Upper lobe of left lung (tissue), 6 donors: ENCODE data around the gene TEX13B. TPM values are rescaled to one million over a fixed set of nuclear protein-coding genes. Genes with fewer than 3 reads are reported as not detected.

Experiments used
- ATAC-seq, 2 donors: fragments of 200-7000 bp; cut with Tn5 transposase; one replicate each; pipeline ENCODE4 v1.9.1; 2022; ENCODE audit warnings: mild to moderate bottlenecking in 2 of 2, moderate library complexity in 2 of 2; ENCODE audit not compliant: low FRiP score in 2 of 2
- DNase-seq, 2 donors: peaks; one replicate each; pipeline ENCODE4 v3.0.0-alpha.2; 2019 to 2020
- H3K27ac ChIP-seq, 4 donors: fragments of 200-600 bp; sonication (generic); one replicate each; pipeline ENCODE4 v1.5.1; 2016 to 2019
- H3K27me3 ChIP-seq, 4 donors: fragments of 200-600 bp; sonication (generic); one replicate each; pipeline ENCODE4 v1.5.1; 2017 to 2019
- H3K36me3 ChIP-seq, 4 donors: fragments of 200-600 bp; sonication (generic); one replicate each; pipeline ENCODE4 v1.5.1; 2016 to 2019
- H3K4me1 ChIP-seq, 4 donors: fragments of 200-600 bp; sonication (generic); one replicate each; pipeline ENCODE4 v1.5.1; 2018 to 2019
- H3K4me3 ChIP-seq, 4 donors: fragments of 200-600 bp; sonication (generic); one replicate each; pipeline ENCODE4 v1.5.1; 2017 to 2019; ENCODE audit warnings: mild to moderate bottlenecking in 2 of 4, moderate library complexity in 1 of 4
- H3K9me3 ChIP-seq, 4 donors: fragments of 200-600 bp; sonication (generic); one replicate each; pipeline ENCODE4 v1.5.1; 2018 to 2019
- EP300 ChIP-seq, 4 donors: sonication (generic); formaldehyde crosslinking; IDR thresholded peaks; one replicate each; pipeline ENCODE4 v1.5.1; 2017; ENCODE audit warnings: antibody characterized with exemption in 4 of 4, control low read depth in 2 of 4
- POLR2A ChIP-seq, 4 donors: fragments of 450-650 bp; IDR thresholded peaks; one replicate each; pipeline ENCODE4 v1.5.1; 2016 to 2017; ENCODE audit warnings: antibody characterized with exemption in 4 of 4, mild to moderate bottlenecking in 2 of 4
- POLR2AphosphoS5 ChIP-seq, 2 donors: sonication (generic); formaldehyde crosslinking; IDR thresholded peaks; one replicate each; pipeline ENCODE4 v1.5.1; 2017; ENCODE audit warnings: antibody characterized with exemption in 2 of 2
- WGBS, 2 donors: methylation state at CpG; one replicate each; pipeline ENCODE4 v1.1.5; 2017 to 2018; 5-methylcytosine and 5-hydroxymethylcytosine counted together
- total RNA-seq, 6 donors: library from RNA; depleted of rRNA in 4 of 6; stranded (reverse); fragments of >200 nt in 4 of 6; gene quantifications; one replicate each; pipeline versions ENCODE4 v1.1.0 to v1.2.1, GENCODE V29; 2016 to 2021
- TF ChIP-seq, protein P1 (sequence below), 6 experiments: fragments of 450-650 bp in 4 of 6; fragments of 200-600 bp in 2 of 6; sonication (generic) in 2 of 6; IDR thresholded peaks; one replicate each; pipeline ENCODE4 v1.5.1; 2016 to 2019; ENCODE audit warnings: antibody characterized with exemption in 6 of 6
- donor health status: DM: no; HTN: no; CAD: no; lungs with moderate emphysema.
- donor health status: DM: no; HTN: yes; CAD: no; lungs with severe emphysema.

Gene TEX13B
- total RNA-seq, 6 donors from 2014 or later: not detected

GRCh38 chrX:108018656-108019381 lies 36.6 kb upstream of the TEX13B start:
- TF ChIP-seq EP300 (IDR thresholded peaks at IDR 0.05): no peak
- TF ChIP-seq, protein P1, sequence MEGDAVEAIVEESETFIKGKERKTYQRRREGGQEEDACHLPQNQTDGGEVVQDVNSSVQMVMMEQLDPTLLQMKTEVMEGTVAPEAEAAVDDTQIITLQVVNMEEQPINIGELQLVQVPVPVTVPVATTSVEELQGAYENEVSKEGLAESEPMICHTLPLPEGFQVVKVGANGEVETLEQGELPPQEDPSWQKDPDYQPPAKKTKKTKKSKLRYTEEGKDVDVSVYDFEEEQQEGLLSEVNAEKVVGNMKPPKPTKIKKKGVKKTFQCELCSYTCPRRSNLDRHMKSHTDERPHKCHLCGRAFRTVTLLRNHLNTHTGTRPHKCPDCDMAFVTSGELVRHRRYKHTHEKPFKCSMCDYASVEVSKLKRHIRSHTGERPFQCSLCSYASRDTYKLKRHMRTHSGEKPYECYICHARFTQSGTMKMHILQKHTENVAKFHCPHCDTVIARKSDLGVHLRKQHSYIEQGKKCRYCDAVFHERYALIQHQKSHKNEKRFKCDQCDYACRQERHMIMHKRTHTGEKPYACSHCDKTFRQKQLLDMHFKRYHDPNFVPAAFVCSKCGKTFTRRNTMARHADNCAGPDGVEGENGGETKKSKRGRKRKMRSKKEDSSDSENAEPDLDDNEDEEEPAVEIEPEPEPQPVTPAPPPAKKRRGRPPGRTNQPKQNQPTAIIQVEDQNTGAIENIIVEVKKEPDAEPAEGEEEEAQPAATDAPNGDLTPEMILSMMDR (IDR thresholded peaks at IDR 0.05): no peak
- H3K27ac ChIP-seq: no peak overlapping the region

DNA sequence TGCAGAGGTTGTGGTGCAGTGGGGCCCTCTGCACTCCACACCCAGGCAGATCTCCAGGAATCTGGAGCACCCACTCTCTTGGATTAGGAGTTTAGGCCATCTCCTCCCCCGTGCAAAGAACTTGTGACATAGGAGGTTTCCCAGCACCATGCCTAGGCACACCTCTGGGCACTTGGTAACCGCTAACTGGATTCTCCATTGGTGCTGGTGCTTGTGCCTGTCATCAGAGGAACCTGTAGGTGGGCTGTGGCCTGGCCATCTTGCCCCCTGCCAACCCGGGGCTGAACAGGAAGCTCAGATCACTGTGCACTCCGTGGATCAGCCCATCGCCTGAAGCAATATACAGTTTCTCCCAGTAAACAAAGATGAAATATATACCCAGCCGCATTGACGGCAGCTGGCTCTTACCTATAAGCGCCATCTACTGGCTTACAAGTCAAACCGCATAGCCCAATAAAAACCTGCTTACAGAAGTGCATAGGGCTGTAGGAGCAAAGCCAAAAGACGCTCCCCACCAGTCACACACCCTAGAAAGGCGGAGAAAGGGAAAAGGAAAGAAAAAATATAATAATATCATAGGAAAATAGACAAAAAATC lies 19.1 kb upstream of the TEX13B start:
- H3K4me3 ChIP-seq: no peak overlapping the region
- ATAC-seq (peak in 1 of 2 donors; percentile 40), DNase-seq (no peak)
- no peaks in the 10 kb centered on the region for H3K4me1 ChIP-seq
- H3K27ac ChIP-seq: no peak overlapping the region
- H3K36me3 ChIP-seq: no peaks in the 10 kb centered on the region
- WGBS, 2 donors: 29 to 40% methylated on average over 4 to 11 of the region's 11 CpGs
- no peaks in the 10 kb centered on the region for H3K27me3 ChIP-seq
- H3K9me3 ChIP-seq: no peaks in the 10 kb centered on the region
- TF ChIP-seq EP300 (IDR thresholded peaks at IDR 0.05) (no peak), POLR2AphosphoS5 (IDR thresholded peaks at IDR 0.05) (no peak), POLR2A (IDR thresholded peaks at IDR 0.05) (no peak)
- TF ChIP-seq, protein P1 (IDR thresholded peaks at IDR 0.05): peak in 2 of 6 experiments; percentile 18 to 36

More at GRCh38 chrX:108018656-108019381, 36.6 kb upstream of the TEX13B start:
- 55 to 64% methylated on average over 2 to 4 of the region's 4 CpGs for WGBS, 2 donors
- Histone ChIP-seq H3K4me1 (no peaks in the 10 kb centered on the region), H3K4me3 (no peak overlapping the region), H3K36me3 (no peaks in the 10 kb centered on the region), H3K27me3 (no peaks in the 10 kb centered on the region), H3K9me3 (no peaks in the 10 kb centered on the region)
- ATAC-seq (no peak), DNase-seq (no peak)

DNA sequence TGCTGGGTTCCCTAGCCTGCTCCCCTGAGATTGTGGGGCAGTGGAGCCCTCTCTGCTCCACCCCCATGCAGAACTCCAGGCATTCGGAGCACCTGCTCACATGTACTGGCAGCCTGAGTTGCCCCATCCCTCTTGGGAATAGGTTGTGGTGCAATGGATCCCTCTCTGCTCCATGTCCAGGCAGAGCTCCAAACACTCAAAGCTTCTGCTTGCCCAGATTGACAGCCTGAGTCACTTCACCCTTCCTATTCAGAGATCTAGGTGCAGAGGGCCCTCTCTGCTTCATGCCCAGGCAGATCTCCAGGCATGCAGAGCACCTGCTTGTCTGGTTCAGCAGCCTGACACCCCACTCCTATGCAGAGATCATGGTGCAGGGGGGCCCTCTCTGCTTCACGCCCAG lies 18.6 kb upstream of the TEX13B start:
- ATAC-seq (peak in 1 of 2 donors; percentile 55), DNase-seq (no peak)
- TF ChIP-seq, protein P1 (IDR thresholded peaks at IDR 0.05): no peak
- TF ChIP-seq POLR2AphosphoS5 (IDR thresholded peaks at IDR 0.05) (no peak), EP300 (IDR thresholded peaks at IDR 0.05) (no peak), POLR2A (IDR thresholded peaks at IDR 0.05) (no peak)
- Histone ChIP-seq H3K27ac (no peak overlapping the region), H3K36me3 (no peaks in the 10 kb centered on the region), H3K9me3 (no peaks in the 10 kb centered on the region), H3K27me3 (no peaks in the 10 kb centered on the region), H3K4me3 (no peak overlapping the region), H3K4me1 (no peaks in the 10 kb centered on the region)
- 62% methylated on average over 1 of the region's 2 CpGs; no CpG with 5 or more reads in 1 of the 2 donors for WGBS, 2 donors

DNA sequence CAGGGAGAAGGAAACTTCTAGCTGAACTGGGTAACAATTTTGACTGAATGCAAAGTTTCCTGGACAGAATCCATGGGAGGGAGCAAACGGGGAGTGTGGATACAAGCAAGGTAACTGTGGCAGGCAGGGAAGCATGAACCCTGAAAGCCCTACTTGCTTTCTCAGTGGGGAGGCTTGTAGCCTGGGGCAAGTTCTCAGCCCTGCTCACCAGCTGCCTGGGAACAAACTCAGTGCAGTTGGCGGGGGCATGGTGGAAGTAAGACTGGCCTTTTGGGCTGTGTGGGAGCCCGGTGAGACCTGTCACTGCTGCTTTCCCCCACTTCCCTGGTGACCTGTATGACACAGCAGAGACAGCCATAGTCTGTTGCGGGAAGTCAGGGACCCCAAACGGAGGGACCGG lies 14.0 kb upstream of the TEX13B start:
- no peaks in the 10 kb centered on the region for H3K9me3 ChIP-seq
- no peak for ATAC-seq
- H3K36me3 ChIP-seq: no peaks in the 10 kb centered on the region
- no peak for TF ChIP-seq POLR2AphosphoS5 (IDR thresholded peaks at IDR 0.05)
- no peak for TF ChIP-seq POLR2A (IDR thresholded peaks at IDR 0.05)
- TF ChIP-seq, protein P1 (IDR thresholded peaks at IDR 0.05): no peak
- no peak for TF ChIP-seq EP300 (IDR thresholded peaks at IDR 0.05)
- WGBS, 2 donors: 75 to 88% methylated on average over 3 to 6 of the region's 6 CpGs
- no peaks in the 10 kb centered on the region for H3K27me3 ChIP-seq
- no peak for DNase-seq
- H3K27ac ChIP-seq: no peak overlapping the region
- H3K4me3 ChIP-seq: no peak overlapping the region
- no peaks in the 10 kb centered on the region for H3K4me1 ChIP-seq
